ENCODE results near the gene ROR1. TPM values are rescaled to one million over a fixed set of nuclear protein-coding genes. Genes with fewer than 3 reads are reported as not detected.

The ROR1 gene
- total RNA-seq, 2 experiments from 2014 or later: not detected

- no peak overlapping the region for H3K4me3 Mint-ChIP-seq
- no peaks in the 10 kb centered on the region for H3K27me3 Mint-ChIP-seq
- ATAC-seq (no peak), DNase-seq (no peak)
- no peaks in the 10 kb centered on the region for H3K4me1 Mint-ChIP-seq (ENCODE audit: low read depth)
- no peaks in the 10 kb centered on the region for H3K36me3 Mint-ChIP-seq (ENCODE audit: low read depth)
- ChIA-PET CTCF (no interaction called here), POLR2A (no interaction called here)
- intact Hi-C loops (cut with micrococcal nuclease): no loop called here
- H3K9me3 Mint-ChIP-seq: peaks cover 2% of the 10 kb centered on the region
- no peak for TF ChIP-seq CTCF (IDR thresholded peaks at IDR 0.05)
- H3K27ac Mint-ChIP-seq: no peak overlapping the region
These were observed 80.3 kb downstream of the ROR1 start for GRCh38 chr1:63854091-63854490.

- intact Hi-C loops (cut with micrococcal nuclease): no loop called here
- Mint-ChIP-seq H3K4me3 (no peak overlapping the region), H3K27me3 (no peaks in the 10 kb centered on the region), H3K27ac (no peak overlapping the region), H3K36me3 (ENCODE audit: low read depth) (no peaks in the 10 kb centered on the region), H3K9me3 (peaks cover 2% of the 10 kb centered on the region), H3K4me1 (ENCODE audit: low read depth) (no peaks in the 10 kb centered on the region)
- POLR2A ChIA-PET: interaction anchor here (0.6 kb wide), 1 partner anchor 30 kb away, joined by 3 read pairs; no protein-coding TSS in a partner anchor
- DNase-seq: no peak
- no peak for ATAC-seq
- CTCF ChIA-PET: no interaction called here
- no peak for TF ChIP-seq CTCF (IDR thresholded peaks at IDR 0.05)
These were observed 82.1 kb downstream of the ROR1 start for GRCh38 chr1:63855942-63856341.

GRCh38 chr1:63856924-63857323, 83.1 kb downstream of the ROR1 start:
- Mint-ChIP-seq H3K4me1 (ENCODE audit: low read depth) (no peaks in the 10 kb centered on the region), H3K9me3 (peaks cover 2% of the 10 kb centered on the region), H3K4me3 (no peak overlapping the region), H3K27me3 (no peaks in the 10 kb centered on the region), H3K36me3 (ENCODE audit: low read depth) (no peaks in the 10 kb centered on the region), H3K27ac (no peak overlapping the region)
- no peak for DNase-seq
- ChIA-PET CTCF (no interaction called here), POLR2A (no interaction called here)
- intact Hi-C loops (cut with micrococcal nuclease): no loop called here
- ATAC-seq: no peak
- no peak for TF ChIP-seq CTCF (IDR thresholded peaks at IDR 0.05)

GRCh38 chr1:63857478-63857877, 83.7 kb downstream of the ROR1 start:
- Mint-ChIP-seq H3K4me3 (no peak overlapping the region), H3K4me1 (ENCODE audit: low read depth) (no peaks in the 10 kb centered on the region), H3K9me3 (peaks cover 2% of the 10 kb centered on the region), H3K36me3 (ENCODE audit: low read depth) (no peaks in the 10 kb centered on the region), H3K27ac (no peak overlapping the region), H3K27me3 (no peaks in the 10 kb centered on the region)
- ChIA-PET POLR2A (no interaction called here), CTCF (no interaction called here)
- ATAC-seq (no peak), DNase-seq (no peak)
- intact Hi-C loops (cut with micrococcal nuclease): no loop called here
- no peak for TF ChIP-seq CTCF (IDR thresholded peaks at IDR 0.05)

GRCh38 chr1:63858153-63858552, 84.3 kb downstream of the ROR1 start:
- POLR2A ChIA-PET: no interaction called here

More at GRCh38 chr1:63858153-63858552, 84.3 kb downstream of the ROR1 start:
- no peaks in the 10 kb centered on the region for H3K27me3 Mint-ChIP-seq
- ATAC-seq (no peak), DNase-seq (no peak)
- H3K36me3 Mint-ChIP-seq (ENCODE audit: low read depth): no peaks in the 10 kb centered on the region
- CTCF ChIA-PET: no interaction called here
- H3K9me3 Mint-ChIP-seq: peaks cover 2% of the 10 kb centered on the region
- H3K4me3 Mint-ChIP-seq: no peak overlapping the region
- no peak for TF ChIP-seq CTCF (IDR thresholded peaks at IDR 0.05)
- no peaks in the 10 kb centered on the region for H3K4me1 Mint-ChIP-seq (ENCODE audit: low read depth)
- H3K27ac Mint-ChIP-seq: no peak overlapping the region
- intact Hi-C loops (cut with micrococcal nuclease): no loop called here

Data from activated CD8-positive, alpha-beta T cell treated with anti-CD3 and anti-CD28 coated beads for 36 hours (primary cell).